Skeletal muscle cell (primary cell): ENCODE data around the gene SMC6.
A peak's percentile ranks its signal among the peaks of the same experiment; 100 is the strongest.

Experiments used
- DNase-seq: peaks from one replicate; pipeline ENCODE4 v3.0.0-alpha.2; 2010; ENCODE audit warnings: low read depth
- H3K4me3 ChIP-seq: 2 replicates; pipeline ENCODE4 v1.5.1; 2011; ENCODE audit warnings: low read depth, mild to moderate bottlenecking, control low read depth, low read length, moderate library complexity

Gene SMC6

DNA sequence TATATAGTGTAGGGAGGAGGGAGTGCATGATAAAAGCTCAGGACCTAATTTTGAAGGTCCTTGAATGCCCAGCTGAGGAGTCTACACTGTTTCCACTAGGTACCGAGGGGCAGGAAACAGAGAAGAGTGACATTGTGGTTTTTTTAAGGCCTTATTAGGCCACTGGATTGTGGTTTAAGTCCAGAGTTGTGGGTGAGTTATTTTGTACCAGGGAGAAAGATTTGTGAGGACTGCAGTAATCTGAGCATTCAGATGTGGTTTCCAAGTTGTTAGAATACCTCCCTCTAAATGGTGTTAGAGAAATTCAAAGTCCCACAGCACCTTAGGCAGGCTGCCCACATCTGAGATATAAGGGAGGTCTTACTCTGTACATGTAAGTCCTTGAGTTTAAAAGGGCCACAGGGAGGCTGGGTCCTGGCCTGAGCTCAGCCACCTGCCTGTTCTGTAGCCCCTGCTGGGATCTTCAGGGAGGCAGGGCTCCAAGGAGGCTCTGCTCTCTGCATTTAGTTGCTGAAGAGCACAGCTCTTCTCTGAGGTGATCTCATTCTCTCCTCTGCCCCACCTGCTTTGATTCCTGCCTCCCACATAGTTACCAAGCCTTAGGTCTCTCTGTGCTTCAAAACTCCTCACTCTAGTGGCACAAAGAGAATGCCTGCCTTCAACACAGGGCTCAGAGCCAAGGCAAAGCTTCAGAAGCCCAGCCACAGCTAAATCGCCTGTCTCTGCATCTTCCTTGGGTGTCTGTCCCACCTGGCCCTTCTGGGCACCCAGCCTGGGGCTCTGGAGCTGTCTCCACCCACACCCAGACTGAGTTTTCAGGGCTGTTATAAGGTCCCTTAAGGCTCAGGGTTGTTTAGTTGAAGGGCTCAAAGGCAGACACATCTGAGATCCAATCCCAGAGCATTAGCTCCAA lies 125.0 kb downstream of the SMC6 start:
- DNase-seq = no peak
- H3K4me3 ChIP-seq = no peak overlapping the region

- DNase-seq = no peak
- no peak overlapping the region for H3K4me3 ChIP-seq
These were observed 126.2 kb downstream of the SMC6 start for GRCh38 chr2:17627434-17627833.

DNA sequence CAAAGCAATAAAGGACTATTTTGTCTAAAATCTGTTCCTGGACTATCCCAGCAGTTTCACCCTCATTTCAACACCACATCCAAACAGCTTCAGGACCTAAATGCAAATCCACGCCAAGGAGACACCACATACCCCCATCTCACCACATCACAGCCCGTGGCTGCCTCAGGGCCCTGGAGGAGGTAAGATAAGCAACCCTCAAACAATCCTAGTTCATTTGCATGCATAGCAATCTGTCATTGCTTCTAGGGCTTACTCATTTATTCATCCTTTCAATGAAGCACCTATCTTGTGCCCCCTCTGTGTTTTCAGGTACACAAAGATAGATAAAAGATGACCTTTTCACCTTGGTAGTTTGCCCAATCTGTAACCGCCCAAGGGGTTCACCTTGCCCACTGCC lies 126.6 kb downstream of the SMC6 start:
- H3K4me3 ChIP-seq = no peak overlapping the region
- no peak for DNase-seq

DNA sequence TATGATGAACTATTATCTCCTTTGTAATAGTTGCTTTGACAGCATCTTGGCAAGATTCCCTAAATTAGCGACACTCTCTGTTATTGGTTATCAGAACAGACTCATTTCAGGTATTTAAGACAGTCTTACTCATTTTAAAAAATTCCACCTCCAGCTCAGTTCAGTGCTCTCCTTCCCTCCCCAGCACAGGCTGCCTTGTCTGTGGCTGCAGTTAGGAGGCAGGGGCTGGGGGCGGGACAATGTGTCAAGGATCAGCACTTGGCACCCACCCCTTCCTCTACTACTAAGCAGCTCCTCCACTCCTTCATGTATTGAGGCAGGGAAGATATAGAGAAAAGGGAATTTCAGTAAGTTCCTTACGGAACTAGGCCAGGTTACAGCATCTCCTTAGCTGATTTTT lies 128.2 kb downstream of the SMC6 start:
- H3K4me3 ChIP-seq = no peak overlapping the region
- DNase-seq = no peak

DNA sequence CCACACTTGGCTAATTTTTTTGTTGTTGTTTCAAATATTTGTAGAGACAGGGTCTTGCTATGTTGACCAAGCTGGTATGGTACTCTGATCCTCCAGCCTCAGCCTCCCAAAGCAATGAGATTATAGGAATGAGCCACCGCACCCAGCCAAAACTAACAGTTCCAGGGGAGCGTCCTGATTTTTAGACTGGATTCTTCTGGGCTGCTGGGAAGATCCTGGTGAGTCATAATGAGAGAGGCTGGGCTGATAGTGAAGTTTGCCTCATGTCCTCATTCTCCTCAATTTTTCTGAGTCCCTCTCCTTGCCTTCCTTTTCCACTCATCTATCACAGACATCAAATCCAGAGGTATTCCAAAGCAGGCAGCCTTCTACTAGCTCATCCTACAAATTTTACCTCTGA lies 131.8 kb downstream of the SMC6 start:
- no peak overlapping the region for H3K4me3 ChIP-seq
- DNase-seq = no peak

GRCh38 chr2:17620841-17621240 lies 132.8 kb downstream of the SMC6 start:
- no peak for DNase-seq
- no peak overlapping the region for H3K4me3 ChIP-seq

DNA sequence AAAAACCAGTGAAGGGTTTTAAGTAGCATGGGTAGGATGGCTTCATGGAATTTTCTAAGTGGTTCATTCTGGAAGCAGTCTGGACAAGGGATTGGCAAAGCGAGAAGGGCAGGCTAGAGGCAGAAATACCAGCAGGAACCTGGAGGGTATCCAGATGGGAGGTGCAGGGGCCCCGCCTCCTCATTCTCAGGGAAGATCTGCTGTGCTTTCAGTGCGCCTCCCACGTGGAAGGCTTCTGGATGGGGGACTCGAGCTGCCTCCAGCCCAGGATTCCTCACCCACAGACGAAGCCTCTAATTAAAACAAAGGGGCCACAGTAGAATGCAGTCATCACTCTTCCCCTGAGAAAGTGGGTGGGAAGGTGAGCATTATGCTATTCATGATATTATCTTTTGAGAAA lies 133.3 kb downstream of the SMC6 start:
- H3K4me3 ChIP-seq = no peak overlapping the region
- no peak for DNase-seq

DNA sequence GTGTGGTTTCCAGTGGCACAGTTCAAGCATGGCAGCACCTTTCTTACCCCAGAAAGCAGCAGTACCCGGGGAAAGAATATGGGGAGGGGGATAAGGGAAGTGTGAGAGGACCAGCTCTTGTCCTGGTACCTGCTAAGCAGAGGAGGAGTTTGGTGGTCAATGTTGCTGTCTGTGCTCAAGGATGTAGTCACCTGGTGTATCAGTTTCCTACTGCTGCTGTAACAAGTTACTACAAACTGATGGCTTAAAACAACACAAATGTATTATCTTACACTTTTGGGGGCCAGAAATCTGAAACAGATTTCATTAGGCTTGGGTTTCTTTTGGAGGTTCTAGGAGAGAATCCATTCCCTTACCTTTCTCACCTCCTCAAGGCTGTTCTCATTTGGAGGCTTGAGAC lies 135.7 kb downstream of the SMC6 start:
- DNase-seq = no peak
- no peak overlapping the region for H3K4me3 ChIP-seq

- no peak for DNase-seq
- no peak overlapping the region for H3K4me3 ChIP-seq
These were observed 136.1 kb downstream of the SMC6 start for GRCh38 chr2:17617516-17617915.

DNA sequence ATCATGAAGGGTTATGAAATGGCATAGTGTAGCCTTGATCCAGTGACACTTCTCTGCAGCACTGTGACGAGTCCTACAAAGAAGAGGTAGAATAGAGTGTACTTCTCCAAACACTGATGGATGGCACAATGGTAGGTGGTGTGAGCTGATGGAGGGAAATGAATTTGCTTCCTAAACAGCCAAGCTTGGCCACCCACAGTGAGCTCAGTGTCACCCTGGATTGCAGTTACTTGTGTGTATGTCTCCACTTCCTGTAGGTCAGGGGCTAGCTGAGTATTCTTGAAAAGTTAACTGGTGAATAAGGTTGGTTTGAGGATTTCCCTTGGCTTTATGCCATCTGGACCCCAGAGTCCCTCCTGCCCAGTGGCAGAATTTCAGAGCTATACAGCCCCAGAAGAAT lies 137.2 kb downstream of the SMC6 start:
- no peak overlapping the region for H3K4me3 ChIP-seq
- no peak for DNase-seq

GRCh38 chr2:17615728-17616351 lies 137.8 kb downstream of the SMC6 start:
- peak; percentile 44 for DNase-seq
- no peak overlapping the region for H3K4me3 ChIP-seq

DNA sequence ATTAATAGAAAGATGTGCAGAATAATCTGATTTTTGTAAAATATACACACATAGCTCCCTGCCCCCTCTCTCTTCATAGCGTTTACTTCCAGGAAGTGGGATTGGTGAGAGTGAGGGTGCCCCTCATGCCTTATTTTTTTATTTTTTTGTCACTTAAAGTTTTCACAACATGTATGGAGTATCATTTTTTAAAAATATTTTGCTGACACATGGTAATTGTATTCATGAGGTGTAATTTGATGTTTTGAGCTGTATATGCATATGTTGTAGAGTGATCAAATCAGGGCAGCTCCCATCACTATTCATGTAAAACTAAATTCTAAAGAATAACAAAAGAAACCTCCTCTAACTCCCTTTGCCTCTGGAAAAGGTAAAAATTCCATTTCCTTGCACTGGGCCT lies 138.5 kb downstream of the SMC6 start:
- H3K4me3 ChIP-seq = no peak overlapping the region
- no peak for DNase-seq

DNA sequence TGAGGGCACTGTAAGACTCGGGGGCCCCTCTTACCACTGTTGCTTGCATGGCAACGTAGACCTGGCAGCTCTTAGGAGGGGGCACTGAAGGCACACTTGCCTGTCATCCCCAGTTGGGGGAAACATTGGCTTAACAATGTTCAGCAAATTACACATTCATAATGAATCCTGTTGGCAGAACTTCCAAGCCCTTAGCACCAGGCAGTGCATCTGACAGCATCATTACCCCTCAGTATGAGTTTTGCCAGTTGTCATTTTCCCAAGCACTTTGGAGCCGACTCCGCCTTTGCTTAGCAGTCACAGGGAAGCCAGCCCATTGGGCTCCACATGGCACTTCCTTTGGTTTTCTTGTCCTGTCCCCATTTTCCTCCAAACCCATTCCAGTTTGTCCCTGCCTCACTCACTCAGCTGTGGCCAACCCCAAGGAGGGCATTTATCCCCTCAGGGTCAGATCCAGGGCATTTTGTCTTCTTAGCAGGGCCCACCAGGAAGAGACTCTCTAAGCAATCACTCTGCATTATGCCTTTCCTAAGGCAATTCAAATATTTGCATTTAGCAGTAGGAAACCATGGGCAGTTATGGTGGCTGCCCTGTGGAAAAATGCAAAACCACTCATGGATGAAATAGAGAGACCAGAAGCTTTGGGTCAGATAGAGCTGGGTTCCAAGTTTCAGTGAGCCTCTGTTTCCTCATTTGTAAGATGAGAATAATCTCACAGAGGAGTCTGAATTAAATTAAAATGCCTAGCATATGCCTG lies 139.3 kb downstream of the SMC6 start:
- DNase-seq = no peak
- no peak overlapping the region for H3K4me3 ChIP-seq
